IPS DF 19.7 (cell line): ENCODE results near the gene GRHPR.

Experiments
- DNase-seq: peaks from one replicate; pipeline ENCODE4 v3.0.0-alpha.2; 2013; ENCODE audit warnings: low read depth, low spot score

The GRHPR gene

DNA sequence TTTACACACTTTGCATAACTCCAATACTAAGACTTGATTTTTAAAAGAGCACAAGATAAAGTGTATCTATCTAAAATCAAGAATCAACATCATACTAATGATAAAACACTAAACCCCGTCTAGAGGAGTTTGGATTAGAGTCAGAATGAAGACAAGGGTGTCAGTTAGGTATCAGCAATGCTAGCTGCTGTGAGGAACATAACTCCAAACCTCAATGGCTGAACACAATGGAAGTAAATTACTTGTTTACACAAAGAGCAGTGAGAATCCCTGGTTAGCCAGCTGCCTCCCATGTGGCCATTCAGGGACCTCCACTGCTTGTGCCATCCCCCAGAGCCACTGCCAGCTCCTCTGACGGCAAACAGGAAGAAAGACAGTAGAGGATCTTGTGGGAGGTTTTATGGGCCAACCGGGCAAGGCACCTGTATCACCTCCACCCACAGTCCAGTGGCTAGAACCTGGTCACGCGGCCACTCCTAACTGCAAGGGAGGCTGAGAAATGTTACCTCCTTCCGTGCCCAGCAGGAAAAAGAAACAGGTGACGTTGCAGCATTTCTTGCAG, 24.0 kb upstream of the GRHPR start:
- no peak for DNase-seq

GRCh38 chr9:37399336-37399735, 23.2 kb upstream of the GRHPR start:
- no peak for DNase-seq

DNA sequence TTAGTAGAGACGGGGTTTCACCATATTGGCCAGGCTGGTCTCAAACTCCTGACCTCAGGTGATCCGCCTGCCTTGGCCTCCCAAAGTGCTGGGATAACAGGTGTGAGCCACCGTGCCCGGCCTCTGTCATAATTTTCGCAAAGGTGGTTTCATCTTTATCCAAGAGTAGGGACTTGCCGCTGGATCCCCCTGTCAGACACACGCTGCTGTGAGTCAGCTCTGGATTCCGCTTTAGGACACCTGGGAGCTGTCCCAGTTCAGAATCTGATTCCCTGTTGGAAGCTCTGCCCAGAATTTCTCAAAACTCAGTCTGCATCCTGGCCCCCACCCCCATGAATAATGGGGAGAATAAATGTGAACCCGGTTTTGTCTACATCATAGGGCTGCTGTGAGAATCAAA, 17.9 kb upstream of the GRHPR start:
- no peak for DNase-seq

DNA sequence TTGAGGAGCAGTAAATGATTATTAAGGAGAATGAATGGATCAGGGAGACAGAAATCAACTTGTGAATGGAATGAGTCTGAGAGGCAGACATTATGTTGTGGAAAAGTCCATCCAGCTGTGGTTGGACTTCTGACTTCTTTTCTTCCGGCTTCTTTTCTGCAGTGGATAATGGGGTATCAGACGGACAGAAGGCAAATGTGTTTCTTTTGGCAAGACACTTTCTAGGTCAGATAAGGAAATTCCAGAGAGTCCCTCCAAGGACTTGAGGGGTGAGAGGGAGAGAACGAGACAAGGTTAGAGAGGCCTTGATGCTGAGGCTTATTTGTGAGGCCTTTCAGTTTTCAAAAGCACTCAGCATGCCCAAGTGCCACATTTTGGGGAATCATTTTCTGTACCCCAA, 17.1 kb upstream of the GRHPR start:
- DNase-seq, result no peak

- DNase-seq, result no peak
Observed at GRCh38 chr9:37405764-37406380, 16.6 kb upstream of the GRHPR start.

- no peak for DNase-seq
Observed at GRCh38 chr9:37406603-37407401, 15.7 kb upstream of the GRHPR start.

DNA sequence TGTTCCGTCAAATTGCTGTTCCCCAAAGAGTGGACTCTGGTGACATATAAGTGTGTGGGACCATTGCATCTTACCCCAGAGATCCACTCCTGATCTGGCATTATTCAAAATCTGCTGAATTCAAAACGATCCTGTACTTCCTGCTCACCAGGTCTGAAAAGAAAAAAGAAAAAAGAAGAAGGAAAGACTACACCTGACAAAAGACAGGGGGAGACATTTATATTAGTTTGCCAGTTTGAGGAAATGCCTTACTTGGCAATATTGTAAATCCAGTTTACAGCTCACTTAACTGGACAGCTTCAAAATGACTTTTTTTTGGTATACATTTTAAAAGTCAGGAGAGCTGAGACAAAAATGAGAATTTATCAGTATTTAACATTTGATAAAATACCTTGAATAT, 15.0 kb upstream of the GRHPR start:
- DNase-seq, result no peak

DNA sequence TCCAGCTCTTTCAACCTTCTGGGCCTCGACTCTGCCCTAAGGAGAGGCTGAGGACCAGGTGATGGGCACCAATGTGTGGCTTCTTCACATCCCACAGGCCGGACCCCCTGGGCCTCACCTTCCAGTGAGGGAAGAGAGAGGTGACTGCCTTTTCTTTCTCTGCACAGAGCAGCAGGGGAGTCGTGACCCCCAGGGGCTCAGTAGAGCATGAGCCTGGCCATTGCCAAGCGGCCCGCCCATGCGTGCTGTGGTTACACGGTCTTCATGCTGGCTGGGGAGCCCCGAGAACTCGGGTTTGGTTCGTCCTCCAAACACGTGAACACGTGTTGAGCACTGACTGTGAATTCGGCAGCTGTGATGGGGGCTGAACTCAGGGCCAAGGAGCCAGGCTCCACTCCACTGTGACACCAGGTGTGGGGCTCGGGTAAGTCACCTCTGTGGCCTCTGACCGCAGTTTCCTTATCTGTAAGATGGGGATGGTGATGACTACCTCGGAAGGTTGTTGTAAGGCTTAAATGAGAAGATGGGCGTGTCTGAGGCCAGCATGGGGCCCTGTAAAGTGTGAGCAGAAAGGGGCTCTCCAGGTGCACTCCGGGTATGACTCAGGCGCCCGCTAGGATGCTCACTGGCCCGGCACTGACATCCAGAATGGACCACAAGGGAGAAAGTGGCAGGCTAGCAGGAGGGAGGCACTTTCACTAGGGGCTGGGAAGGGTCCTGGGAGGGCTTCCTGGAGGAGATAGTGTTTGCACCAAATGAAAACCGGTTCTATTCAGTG, 13.4 kb upstream of the GRHPR start:
- no peak for DNase-seq

DNA sequence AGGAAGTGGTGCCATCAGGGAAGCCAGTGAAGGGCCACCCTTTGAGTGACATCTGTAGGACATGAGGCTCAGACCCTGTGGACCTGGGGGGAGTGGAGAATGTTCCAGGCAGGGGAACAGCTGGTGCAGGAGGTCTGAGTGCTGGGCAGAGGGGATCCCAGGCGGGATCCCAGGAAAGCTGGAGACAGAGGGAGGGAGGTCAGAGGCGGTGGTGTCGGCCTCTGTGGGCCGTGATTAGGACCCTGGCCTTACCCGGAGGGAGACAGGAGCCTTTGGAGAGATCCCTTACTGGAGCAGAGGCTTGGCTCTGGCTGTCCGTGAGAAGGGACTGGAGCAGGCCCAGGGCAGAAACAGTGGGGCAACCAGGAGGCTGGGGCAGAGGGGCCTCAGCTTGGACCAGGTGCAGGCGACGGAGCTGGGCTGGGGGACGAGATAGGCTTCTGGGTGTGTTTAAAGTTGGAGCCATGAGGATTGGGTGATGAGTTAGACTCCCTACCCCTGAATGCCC, 12.1 kb upstream of the GRHPR start:
- no peak for DNase-seq

DNA sequence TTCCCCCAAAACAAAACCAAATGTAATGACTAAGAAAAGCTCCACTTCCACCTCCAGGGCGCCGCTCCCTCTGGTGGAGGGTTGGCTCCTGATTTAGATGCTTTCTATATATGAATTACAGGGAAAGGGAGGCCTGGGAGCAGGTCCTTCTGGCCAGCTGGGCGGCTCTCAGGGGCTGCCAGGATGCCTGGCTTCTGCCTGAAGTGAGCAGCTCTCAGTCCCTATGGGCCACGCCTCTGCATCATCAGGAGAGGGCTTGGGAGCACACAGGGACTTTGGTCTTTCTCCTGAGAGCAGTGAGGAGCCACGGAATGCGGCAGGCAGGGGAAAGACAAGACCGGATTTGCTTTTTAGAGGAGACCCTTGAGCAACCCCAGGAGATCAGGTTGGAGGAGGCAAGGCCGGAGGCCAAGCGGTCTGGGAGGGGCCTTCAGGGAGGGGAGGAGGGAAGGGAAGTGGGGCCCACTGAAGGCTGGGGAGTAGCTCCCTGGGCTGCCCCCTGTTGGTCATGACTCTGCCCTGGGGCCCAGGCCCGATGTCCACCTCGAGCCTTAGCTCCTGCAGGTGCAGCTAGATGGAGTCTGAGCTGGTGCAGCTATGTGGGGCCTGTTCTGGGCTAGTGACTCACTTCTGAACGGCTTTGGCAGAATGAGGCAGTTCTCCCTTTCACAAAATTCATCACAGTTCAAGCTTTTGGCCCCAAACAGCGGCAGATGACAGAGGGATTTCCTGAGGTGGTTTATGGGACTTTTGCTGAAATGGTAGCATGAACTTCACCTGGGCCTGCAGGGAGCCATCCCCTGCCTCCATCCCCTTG, 11.3 kb upstream of the GRHPR start:
- DNase-seq, result no peak

DNA sequence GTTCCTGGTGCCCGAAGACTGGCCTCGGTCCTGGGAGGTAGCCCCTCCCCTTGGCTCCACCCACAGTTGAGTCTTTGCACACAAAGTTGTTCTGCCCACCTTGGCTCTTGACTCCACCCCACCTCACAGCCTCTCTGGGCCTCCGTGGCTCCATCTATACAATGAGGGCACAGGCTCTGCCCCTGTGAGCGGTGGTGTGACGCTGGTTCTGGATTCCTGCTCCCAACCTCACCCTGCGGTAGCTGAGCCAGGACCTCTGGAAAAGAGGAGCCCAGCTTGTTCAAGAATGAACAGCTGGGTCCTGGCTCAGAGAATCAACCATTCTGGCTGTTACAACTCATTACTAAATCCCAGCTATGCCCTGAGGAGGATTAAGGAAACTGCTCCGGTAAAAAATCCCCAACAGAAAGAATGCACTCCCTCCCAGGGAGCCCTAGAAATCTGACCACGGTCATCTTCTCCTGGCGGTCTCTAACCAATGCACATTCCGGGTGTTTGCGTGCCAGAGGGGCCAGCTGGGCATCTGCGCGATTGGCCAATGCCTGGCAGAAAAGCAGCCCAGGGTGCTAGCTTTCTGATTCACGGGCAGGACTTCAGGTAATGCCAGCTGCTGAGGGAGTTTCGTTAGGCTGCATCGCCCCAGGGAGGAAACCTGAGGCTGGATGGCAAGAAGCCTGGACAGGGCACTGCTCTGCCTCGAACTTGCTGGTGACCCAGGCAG, 9.9 kb upstream of the GRHPR start:
- DNase-seq, result no peak

DNA sequence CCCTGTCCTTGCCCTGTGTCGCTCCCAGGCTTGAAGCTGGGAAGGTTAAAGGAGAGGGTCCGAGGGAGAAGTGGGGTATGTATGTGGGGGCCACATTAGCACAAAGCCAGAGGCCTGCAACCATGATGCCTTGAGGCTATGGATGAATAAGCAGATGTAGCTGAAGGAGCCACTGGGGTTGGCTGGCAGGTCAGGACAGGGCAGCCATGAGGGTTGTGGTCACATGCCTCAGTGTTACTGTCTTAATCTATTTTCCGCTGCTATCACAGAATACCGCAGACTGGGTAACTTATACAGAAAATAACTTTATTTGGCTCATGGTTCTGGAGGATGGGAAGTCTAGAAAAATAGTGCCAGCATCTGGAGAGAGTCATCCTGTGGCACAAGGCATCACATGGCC, 9.2 kb upstream of the GRHPR start:
- no peak for DNase-seq

DNA sequence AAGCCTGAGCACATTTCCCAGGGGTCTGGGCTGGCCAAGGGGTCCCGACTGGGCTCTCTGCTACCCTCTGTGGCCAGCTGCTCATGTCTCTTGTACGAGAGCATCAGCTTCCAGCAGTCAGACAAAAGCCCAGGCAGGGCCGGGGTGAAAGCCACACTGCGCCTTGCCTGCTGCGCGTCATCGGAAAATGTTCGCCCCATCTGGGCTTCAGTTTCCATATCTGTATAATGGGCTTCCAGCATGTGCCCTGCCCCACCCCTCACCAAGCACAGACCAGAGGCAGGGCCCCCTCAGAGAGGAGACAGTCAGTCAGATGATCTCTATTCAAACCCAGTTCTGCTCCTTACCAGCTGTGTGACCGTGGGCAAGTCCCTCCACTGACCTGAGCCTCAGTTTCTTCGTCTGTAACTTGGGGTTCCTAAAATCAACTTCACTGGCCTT, 8.0 kb upstream of the GRHPR start:
- DNase-seq, result no peak

DNA sequence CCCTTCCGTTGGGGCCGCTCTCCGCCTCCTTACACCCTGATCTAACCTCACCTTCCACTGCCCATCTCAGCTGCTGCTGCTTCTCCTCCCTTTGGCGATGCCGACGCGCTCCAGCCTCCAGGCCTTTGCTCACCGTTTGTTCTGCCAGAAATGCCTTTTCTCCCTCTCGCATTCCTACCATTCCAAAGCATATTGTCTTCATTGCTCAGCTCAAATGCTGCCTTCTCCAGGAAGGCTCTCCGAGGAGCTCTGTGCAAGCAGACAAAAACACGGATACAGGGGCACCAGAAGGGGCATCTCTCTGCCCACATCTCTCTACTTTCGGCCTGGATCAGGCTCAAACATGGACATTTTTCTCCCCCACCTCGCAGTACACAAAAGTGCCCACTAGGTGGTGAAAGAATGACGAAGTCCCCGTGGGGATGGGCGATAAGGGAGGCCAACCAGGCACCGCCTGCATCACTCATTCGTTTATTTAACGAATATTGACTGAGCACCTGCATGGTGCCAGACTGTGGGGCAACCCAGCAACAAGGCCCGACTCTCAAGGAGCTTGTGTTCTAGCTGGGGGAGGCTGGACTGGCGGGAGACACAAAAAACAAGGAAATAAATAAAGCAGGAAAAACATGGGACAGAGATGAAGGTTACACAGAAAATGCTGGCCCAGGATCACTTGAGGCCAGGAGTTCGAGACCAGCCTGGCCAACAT, 7.3 kb upstream of the GRHPR start:
- no peak for DNase-seq

- no peak for DNase-seq
Observed at GRCh38 chr9:37417252-37417803, 5.2 kb upstream of the GRHPR start.

DNA sequence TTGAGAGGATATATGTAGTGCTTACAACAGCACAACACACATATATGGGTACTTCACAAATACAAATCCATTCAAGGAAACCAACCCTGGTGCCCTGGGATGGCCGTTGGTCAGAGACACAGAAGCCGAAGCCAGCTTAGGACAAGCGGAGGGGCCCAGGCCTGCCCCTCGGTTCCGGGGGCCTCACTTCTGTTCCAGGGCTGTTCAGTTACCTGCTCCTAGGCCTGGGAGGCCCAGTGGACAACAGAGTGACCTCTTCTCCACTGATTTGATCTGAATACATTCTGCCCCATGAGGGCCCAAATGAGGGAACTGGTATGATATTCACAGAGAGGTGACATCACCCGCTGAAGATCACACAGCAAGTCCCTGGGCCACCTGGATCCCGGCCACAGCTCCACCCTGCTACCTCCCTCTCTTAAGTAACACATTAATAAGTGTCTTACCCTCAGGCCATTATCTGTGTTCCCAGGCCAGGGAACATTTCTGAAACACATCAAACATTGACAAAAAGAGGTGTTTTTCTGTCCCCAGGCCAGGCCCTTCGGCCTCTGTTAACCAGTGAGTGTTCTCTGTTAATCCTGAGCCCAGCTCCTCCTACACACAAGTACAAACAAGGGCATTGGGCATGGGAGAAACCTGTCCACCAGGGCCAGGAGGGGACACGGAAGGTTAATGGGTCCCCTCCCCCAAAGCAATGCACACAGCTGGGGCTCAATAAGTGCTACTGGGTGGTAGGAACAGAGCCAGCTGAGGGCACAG, 4.5 kb upstream of the GRHPR start:
- DNase-seq, result no peak

GRCh38 chr9:37419204-37419603, 3.3 kb upstream of the GRHPR start:
- DNase-seq, result no peak

DNA sequence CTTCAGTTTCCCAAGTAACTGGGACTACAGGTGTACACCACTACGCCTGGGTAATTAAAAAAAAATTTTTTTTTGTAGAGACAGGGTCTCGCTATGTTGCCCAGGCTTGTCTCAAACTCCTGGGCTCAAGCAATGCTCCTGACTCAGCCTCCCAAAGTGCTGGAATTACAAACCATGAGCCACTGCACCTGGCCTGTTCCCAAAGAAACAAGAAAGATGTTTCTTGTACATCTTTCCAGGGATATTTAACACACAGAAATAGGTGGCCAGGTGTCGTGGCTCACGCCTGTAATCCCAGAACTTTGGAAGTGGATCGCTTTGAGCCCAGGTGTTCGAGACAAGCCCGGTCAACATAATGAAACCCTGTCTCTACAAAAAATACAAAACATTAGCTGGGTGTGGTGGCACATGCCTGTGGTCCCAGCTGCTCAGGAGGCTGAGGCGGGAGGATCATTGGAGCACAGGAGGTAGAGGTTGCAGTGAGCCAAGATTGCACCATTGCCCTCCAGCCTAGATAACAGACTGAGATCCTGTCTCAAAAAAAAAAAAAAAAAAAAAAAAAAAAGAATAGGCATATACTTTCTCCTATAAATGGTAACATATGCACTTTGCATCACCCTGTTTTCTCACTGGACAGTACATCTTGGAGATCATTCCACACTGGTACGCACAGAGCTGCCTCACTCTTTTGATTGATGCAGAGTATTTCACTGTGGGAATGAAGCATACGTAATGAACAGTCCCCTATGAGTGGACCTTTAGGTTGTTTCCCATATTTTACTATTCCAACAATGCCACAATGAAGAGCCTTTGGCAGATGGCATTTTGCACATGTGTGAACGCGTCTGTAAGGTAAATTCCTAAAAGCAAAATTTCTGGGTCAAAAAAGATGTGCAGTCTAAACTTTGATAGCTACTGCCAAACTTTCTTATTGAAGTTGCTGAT, 2.0 kb upstream of the GRHPR start:
- DNase-seq, result no peak
